HUDEP-2 (cell line): ENCODE measurements around the gene LUC7L.
"Not testable (repeated sequence)": the region's sequence is repeated elsewhere in the genome, so short reads cannot be mapped to it uniquely, and the experiment has no call there.

Experiments used
- DNase-seq, 76 experiments: peaks; one replicate each; lab custom pipeline; 2025; ENCODE audit not compliant: unreplicated experiment in 76 of 76; lab: John Stamatoyannopoulos, UW

The LUC7L gene

GRCh38 chr16:230949-231348, 1.7 kb upstream of the LUC7L start:
- no peak for DNase-seq

GRCh38 chr16:230351-230750, 1.1 kb upstream of the LUC7L start:
- not testable (repeated sequence) for DNase-seq

DNA sequence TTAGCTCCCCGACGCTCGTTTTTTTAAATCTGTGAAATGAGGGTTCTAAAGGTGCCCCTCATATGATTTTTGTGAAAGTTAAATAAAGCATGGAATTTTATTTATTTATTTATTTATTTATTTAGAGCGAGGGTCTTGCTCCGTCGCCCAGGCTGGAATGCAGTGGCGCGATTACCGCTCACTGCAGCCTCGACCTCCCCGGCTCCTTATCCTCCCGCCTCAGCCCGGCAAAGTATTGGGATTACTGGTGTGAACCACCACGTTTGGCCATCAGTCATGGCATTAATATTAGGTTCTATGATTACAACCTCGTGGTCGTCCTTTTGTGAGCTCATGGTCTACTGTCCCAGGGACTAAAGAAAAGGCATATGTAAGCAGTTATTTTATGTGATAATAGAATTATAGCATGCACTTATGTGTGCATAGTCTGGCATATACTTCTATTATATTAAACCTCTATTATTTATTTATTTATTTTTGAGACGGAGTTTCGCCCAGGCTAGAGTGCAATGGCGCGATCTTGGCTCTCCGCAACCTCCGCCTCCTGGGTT, 557 bp upstream of the LUC7L start:
- DNase-seq = no peak

DNA sequence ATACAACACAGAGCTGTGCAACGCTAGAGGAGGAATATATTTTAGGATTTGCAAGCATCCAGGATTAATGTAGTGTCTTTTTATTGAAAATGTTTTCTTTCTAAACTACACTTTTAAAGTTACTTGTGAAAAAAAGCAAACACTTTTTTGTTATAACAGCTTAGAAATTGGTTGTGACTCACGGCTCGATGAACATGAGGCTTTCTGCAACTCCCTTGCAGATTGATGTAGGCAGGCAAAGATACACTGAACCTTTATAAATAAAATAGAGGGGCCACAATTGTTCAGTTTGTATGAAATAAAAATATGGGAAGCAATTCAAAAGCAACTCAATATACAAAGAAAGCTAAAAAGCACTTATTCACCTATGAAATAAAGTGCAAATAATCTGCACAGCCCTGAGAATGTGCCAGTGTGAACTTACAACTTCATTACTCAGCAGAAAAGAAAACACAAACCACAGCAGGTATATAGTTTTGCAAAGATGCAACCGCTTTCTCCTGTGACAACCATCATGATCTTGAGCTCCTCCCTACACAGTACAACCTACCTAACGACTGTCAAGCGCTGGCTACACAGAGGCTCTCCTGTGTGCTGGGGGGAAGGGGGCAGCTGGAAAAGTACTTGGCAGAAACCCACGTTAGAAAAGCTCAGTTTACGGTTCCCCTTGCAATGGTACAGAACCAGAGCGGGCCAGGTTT, 948 bp downstream of the LUC7L start:
- DNase-seq = peak in 2 of 76 experiments; percentile 9 to 15

- no peak for DNase-seq
Measured at GRCh38 chr16:220021-220420, 9.2 kb downstream of the LUC7L start.

- DNase-seq = no peak
Measured at GRCh38 chr16:212999-213398, 16.2 kb downstream of the LUC7L start.

DNA sequence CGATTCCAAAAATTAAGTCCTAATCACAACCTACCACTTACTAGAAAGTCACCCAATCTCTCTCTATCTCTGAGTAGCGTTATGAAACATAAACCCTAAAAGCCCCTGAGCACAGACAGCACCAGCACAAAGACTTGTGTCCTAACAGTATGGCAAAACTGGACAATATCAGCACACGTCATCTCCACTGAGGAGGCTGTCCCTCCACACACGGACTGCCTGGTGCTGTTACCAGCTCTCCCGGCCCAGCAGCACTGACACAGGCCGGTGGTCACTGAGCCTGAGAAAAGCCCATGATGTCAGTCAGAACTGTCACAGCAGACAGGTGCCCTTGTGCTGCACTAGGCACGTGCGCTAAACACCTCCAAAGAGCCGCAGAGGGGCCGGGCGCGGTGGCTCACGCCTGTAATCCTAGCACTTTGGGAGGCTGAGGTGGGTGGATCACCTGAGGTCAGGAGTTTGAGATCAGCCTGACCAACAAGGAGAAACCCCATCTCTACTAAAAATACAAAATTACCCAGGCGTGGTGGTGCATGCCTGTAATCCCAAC, 17.5 kb downstream of the LUC7L start:
- not testable (repeated sequence) for DNase-seq

GRCh38 chr16:209359-209758, 19.9 kb downstream of the LUC7L start:
- not testable (repeated sequence) for DNase-seq

DNA sequence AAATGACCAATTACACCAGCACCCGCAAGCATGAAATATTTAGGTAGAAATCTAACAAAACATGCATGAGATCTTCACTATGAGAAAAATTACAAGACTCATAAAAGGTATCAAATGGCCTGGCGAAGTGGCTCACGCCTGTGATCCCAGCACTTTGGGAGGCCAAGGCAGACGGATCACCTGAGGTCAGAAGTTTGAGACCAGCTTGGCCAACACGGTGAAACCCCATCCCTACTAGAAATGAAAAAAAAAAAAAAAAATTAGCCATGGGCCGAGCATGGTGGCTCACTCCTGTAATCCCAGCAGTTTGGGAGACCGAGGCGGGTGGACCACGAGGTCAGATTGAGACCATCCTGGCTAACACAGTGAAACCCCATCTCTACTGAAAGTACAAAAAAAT, 25.2 kb downstream of the LUC7L start:
- DNase-seq = not testable (repeated sequence)

DNA sequence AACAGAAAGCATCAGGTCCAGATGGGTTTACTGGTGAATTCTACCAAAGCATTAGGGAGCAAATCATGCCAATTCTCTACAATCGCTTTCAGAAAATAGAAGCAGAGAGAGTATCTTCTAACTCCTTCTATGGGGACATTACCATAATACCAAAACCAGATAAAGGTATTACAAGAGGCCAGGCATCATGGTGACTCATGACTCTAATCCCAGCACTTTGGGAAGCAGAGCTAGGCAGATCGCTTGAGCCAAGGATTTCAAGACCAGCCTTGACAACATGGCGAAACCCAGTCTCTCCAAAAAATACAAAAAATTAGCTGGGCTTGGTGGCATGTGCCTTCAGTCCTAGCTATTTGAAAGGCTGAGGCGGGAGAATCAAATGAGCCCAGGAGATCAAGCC, 26.0 kb downstream of the LUC7L start:
- DNase-seq = no peak

GRCh38 chr16:200388-200787, 28.9 kb downstream of the LUC7L start:
- no peak for DNase-seq

- DNase-seq = no peak
Measured at GRCh38 chr16:194516-194915, 34.7 kb downstream of the LUC7L start.

DNA sequence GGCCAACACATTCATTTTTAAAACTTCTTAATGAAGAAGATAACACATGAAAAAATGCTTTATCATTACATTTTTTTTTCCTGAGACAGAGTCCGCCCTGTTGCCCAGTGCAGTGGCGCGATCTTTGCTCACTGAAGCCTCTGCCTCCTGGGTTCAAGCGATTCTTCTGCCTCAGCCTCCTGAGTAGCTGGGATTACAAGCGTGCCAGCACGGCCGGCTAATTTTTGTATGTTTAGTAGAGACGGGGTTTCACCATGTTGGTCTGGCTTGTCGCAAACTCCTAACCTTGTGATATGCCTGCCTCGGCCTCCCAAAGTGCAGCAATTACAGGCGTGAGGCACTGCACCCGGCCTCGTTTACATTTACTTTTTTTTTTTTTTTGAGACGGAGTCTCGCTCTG, 35.8 kb downstream of the LUC7L start:
- DNase-seq = no peak

DNA sequence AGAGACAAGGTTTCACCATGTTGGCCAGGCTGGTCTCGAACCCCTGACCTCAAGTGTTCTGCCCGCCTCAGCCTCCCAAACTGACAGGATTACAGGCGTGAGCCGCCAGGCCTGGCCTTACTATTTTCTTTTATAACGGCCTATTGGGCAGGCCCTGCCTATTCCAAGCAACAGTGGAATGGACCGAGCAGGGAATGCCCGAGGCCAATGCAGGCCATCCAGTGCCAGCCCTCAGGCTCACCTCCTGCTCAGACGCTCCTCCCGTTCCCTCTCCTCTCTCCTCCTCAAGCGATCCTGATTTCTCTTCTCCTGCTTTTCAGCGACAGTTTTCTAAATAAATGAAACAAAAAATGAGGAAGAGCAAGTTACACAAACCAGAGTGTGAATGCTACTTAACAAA, 36.6 kb downstream of the LUC7L start:
- DNase-seq = no peak

- no peak for DNase-seq
Measured at GRCh38 chr16:191831-192230, 37.4 kb downstream of the LUC7L start.

GRCh38 chr16:189604-190186, 39.6 kb downstream of the LUC7L start:
- no peak for DNase-seq

- DNase-seq = peak in 1 of 76 experiments; percentile 5
Measured at GRCh38 chr16:188674-189073, 40.6 kb downstream of the LUC7L start.

DNA sequence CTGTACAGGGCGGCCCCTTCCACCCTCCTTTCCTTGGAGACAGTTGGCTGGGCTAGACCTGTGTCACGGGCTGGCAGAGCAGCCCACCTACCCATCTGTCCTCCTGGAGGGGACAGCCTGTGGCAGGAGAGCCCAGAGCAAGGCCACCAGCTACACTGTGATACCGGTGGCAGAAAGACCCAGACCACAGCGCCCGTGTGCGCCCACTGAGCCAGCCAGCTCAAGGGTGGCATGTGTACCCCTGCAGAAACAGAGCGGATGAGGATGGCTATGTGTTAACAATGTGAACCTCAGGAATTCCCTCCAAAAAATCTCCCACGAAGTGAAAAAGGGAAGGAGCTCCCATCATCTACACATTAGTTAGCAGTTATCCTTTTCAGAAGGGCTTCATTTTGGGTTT, 41.9 kb downstream of the LUC7L start:
- no peak for DNase-seq

DNA sequence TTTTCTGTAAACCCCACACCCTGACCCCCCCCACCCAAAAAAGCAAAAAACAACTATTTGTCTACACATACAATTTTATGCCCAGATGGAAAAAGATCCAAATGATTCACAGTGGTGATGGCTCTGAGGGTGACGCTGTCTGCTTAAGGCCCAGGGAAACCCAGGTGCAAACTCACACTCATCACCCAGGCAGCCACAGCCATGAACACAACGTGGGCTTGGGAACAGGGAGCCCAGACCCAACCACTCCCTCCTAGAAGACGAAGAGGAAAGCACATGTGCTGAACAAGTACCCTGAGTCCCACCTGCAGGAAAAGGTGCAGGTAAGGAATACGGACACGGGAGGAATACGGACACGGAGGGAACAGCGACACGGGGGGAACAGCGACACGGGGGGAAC, 43.6 kb downstream of the LUC7L start:
- DNase-seq = no peak

DNA sequence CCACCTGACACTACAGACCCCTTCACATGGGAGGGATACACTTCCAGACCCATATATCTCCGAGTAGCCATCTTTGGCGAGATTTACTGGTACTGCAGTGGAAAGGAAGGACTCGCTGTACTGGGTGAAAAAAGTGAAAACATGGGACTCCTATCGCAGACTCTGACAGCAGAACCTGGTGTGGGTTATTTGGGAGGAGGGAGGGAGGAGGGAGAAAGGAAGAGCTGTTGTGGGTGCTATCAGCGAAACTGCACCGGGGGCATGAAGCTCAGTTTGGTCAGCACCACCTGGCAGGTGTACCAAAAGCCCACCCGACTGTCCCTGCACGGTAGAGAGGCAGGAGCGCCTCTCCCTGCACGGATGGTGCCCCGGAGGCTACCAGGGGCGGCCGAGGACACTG, 44.0 kb downstream of the LUC7L start:
- DNase-seq = no peak

DNA sequence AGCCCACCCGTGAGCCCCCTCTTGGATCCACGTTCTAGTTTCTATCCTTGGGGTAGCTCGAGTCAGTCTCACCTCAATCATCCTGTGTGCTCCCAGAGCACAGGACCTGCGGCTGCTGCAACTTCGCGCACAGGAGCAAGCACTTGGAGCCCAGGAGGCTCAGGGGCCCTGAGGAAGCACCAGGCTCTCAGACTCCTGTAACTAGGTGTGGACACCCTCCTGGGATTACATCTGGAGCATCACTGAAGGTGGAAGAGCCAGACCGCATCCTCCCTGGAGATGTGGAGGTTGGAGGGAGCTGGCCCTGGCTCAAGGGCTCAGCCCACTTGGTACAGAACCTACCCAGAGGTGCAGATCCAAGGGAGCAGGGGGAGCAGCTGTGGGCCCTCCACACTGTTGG, 46.2 kb downstream of the LUC7L start:
- DNase-seq = no peak

DNA sequence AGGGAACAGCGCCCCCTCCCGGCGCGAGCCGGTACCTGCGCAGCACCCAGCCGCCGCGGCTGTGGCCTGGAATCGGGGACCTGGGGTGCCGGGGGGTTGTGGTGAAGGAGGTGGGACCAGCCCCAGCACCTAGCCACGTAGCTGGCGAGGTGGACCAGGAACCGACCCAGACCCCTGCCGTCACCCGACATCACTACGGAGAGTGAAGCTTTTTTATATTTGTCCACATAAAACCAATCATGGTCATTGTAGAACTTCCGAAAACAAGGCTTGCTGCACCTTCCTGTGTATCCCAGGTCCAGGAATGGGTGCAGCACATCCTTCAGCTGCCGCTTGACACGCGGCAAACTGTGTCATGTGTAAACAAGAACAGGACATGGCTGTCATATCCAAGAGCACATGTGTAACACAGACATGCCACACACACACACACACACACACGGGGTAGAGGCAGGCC, 47.7 kb downstream of the LUC7L start:
- DNase-seq = peak in 4 of 76 experiments; percentile 25 to 54 (median 42)
